Heart right ventricle (tissue), 16 donors: ENCODE data around the gene MAML1. TPM values are rescaled to one million over a fixed set of nuclear protein-coding genes. Genes with fewer than 3 reads are reported as not detected.
A peak's percentile ranks its signal among the peaks of the same experiment; 100 is the strongest.

Experiments used
- ATAC-seq, 8 donors: fragments of 200-7000 bp; cut with Tn5 transposase; one replicate each; pipeline ENCODE4 v1.9.1; 2020; ENCODE audit warnings: mild to moderate bottlenecking in 8 of 8, moderate library complexity in 8 of 8, moderate number of reproducible peaks in 1 of 8
- DNase-seq, 2 donors: peaks; one replicate each; pipeline ENCODE4 v3.0.0-alpha.2; 2020
- H3K27ac ChIP-seq, 10 donors: fragments of 200-600 bp; sonication (generic) in 2 of 10; one replicate each; pipeline versions ENCODE4 v1.5.0 to v1.8.0; 2020 to 2022; ENCODE audit warnings: mild to moderate bottlenecking in 3 of 10
- H3K27me3 ChIP-seq, 7 donors: fragments of 200-600 bp; one replicate each; pipeline ENCODE4 v1.8.0; 2021 to 2022; ENCODE audit warnings: mild to moderate bottlenecking in 2 of 7
- H3K36me3 ChIP-seq, 9 donors: fragments of 200-600 bp; sonication (generic) in 1 of 9; one replicate each; pipeline versions ENCODE4 v1.5.0 to v1.8.0; 2020 to 2022; ENCODE audit warnings: mild to moderate bottlenecking in 2 of 9
- H3K4me1 ChIP-seq, 9 donors: fragments of 200-600 bp; sonication (generic) in 1 of 9; one replicate each; pipeline versions ENCODE4 v1.5.0 to v1.8.0; 2020 to 2022; ENCODE audit warnings: mild to moderate bottlenecking in 4 of 9
- H3K4me3 ChIP-seq, 10 donors: fragments of 200-600 bp; sonication (generic) in 2 of 10; one replicate each; pipeline versions ENCODE4 v1.5.0 to v1.8.0; 2020 to 2022; ENCODE audit warnings: mild to moderate bottlenecking in 7 of 10, moderate library complexity in 2 of 10
- H3K9me3 ChIP-seq, 11 donors: fragments of 200-600 bp in 10 of 11; sonication (generic) in 2 of 11; one replicate each; pipeline versions ENCODE4 v1.5.0 to v1.8.0; 2013 to 2022; ENCODE audit warnings: mild to moderate bottlenecking in 2 of 11, control low read depth in 1 of 11, moderate library complexity in 1 of 11
- CTCF ChIP-seq, 9 donors: fragments of 200-600 bp; sonication (generic) in 2 of 9; IDR thresholded peaks; one replicate each; pipeline versions ENCODE4 v1.5.0 to v1.8.0; 2021 to 2022; ENCODE audit warnings: antibody characterized with exemption in 9 of 9, mild to moderate bottlenecking in 5 of 9, moderate library complexity in 1 of 9
- whole genome bisulfite sequencing, 2 donors: extraction: QIAGEN DNeasy Blood & Tissue Kit; methylation state at CpG; one replicate each; pipeline ENCODE4 v1.1.7; 2013; ENCODE audit warnings: inconsistent platforms in 1 of 2; 5-methylcytosine and 5-hydroxymethylcytosine counted together
- intact Hi-C, 10 donors: fragments of 100-400 bp; cut with DNase I; formaldehyde crosslinking; loops; one replicate each; pipeline versions ENCODE4 v1.11.1 to v1.14.2; 2022
- polyA plus RNA-seq, 2 donors: library from polyadenylated mRNA; stranded (reverse); fragments of 200-250 nt; gene quantifications; one replicate each; pipeline ENCODE4 v1.2.3, GENCODE V29; 2013
- total RNA-seq, 10 donors: library from RNA; stranded (reverse); fragmentation: NEBNext Ultra II Directional in 3 of 10; extraction: Animal tissue kit (Norgen Biotek cat#: 25700) in 3 of 10; gene quantifications; one replicate each; pipeline versions ENCODE4 v1.2.1 to v1.2.4, GENCODE V29; 2021 to 2023
- donor health status: Arrhythmogenic right ventricular cardiomyopathy.
- donor health status: ischemic (EF 13 %, LVEDD 7.1; RV severe dilation, severe dysfunction).
- donor health status: healthy with polysubstance abuse.
- donor health status: DM: no; HTN: yes; CAD: no.
- donor health status: DM: no; HTN: no; CAD: no.
- donor health status: ischemic (EF 25% LVEDD 6.9; RV normal size, moderate dysfunction).
- donor health status: ischemic (EF 25% LVEDD 5.7; RV mildly dilated, moderate dysfunction).
- donor health status: healthy.
- donor health status: DM: yes; HTN: yes; CAD: no.
- donor health status: Ischemic cardiomyopathy.
- donor health status: ischemic (EF 35%, LVEDD 5.7; RV mildly dilated, moderate dysfunction).
- donor health status: nonischemic (EF 11% LVEDD 7.7; RV severe dilation, severe dysfunction).
- donor health status: DM: yes; HTN: yes; CAD: no.
- donor health status: PGD.
- donor health status: ischemic (EF 29% LVEDD 5.4; RV normal size, mild dysfunction).
- donor health status: nonischemic (EF 23%, LVEDD 6.1; RV moderate dilation, normal function).

The MAML1 gene
- total and polyA plus RNA-seq, 12 donors = 5.5 to 15.3 (median 11.9) TPM

GRCh38 chr5:179763215-179763945, 30.8 kb downstream of the MAML1 start:
- intact Hi-C loops = loop anchor here in 8 of 10 donors (1.0 to 10.0 kb wide), 8 partner anchors 31 to 144 kb away; partner anchors contain the start of genes TBC1D9B (in 2 of the 8) and MRNIP (in 1 of the 8)
- Histone ChIP-seq H3K4me1 (peaks cover 6 to 96% (median 77%) of the 10 kb centered on the region in 9 donors), H3K4me3 (no peak overlapping the region), H3K27me3 (no peaks in the 10 kb centered on the region), H3K27ac (peak overlapping the region in 3 of 10 donors; percentile 14 to 24 (median 16)), H3K36me3 (peaks cover 0 to 36% (median 16%) of the 10 kb centered on the region in 9 donors), H3K9me3 (no peaks in the 10 kb centered on the region)
- WGBS, 2 donors = 25 to 32% methylated on average over 10 of the region's 10 CpGs
- peak in 7 of 8 donors; percentile 50 to 85 (median 80) for ATAC-seq
- DNase-seq = peak; percentile 34 to 71
- peak; percentile 76 to 97 (median 87) for TF ChIP-seq CTCF (IDR thresholded peaks at IDR 0.05)

- no peak for TF ChIP-seq CTCF (IDR thresholded peaks at IDR 0.05)
- WGBS, 2 donors = 66 to 71% methylated on average over 8 of the region's 8 CpGs
- ATAC-seq (no peak), DNase-seq (no peak)
- H3K36me3 ChIP-seq = peaks cover 0 to 41% (median 16%) of the 10 kb centered on the region in 9 donors
- intact Hi-C loops = loop anchor here in 4 of 10 donors (5.0 to 10.0 kb wide), 4 partner anchors 33 to 143 kb away; partner anchors contain the start of genes TBC1D9B (in 2 of the 4) and MRNIP (in 1 of the 4)
- peaks cover 6 to 96% (median 76%) of the 10 kb centered on the region in 9 donors for H3K4me1 ChIP-seq
- no peaks in the 10 kb centered on the region for H3K9me3 ChIP-seq
- peak overlapping the region in 1 of 10 donors; percentile 14 for H3K27ac ChIP-seq
- no peak overlapping the region for H3K4me3 ChIP-seq
- H3K27me3 ChIP-seq = no peaks in the 10 kb centered on the region
Observed at GRCh38 chr5:179764056-179764455, 31.4 kb downstream of the MAML1 start.

GRCh38 chr5:179765400-179765799, 32.8 kb downstream of the MAML1 start:
- no peak overlapping the region for H3K4me3 ChIP-seq
- peaks cover 6 to 90% (median 68%) of the 10 kb centered on the region in 9 donors for H3K4me1 ChIP-seq
- peaks cover 0 to 53% (median 22%) of the 10 kb centered on the region in 9 donors for H3K36me3 ChIP-seq
- no peaks in the 10 kb centered on the region for H3K9me3 ChIP-seq
- DNase-seq = peak; percentile 50 to 52
- H3K27me3 ChIP-seq = no peaks in the 10 kb centered on the region
- WGBS, 2 donors = 30 to 44% methylated on average over 13 of the region's 13 CpGs
- H3K27ac ChIP-seq = peak overlapping the region in 7 of 10 donors; percentile 28 to 78 (median 69)
- intact Hi-C loops = loop anchor here in 3 of 10 donors (5.0 to 10.0 kb wide), 3 partner anchors 33 to 139 kb away; partner anchors contain the start of genes MAML1 (in 1 of the 3), MRNIP (in 1 of the 3) and TBC1D9B (in 1 of the 3)
- ATAC-seq = peak; percentile 40 to 82 (median 55)
- TF ChIP-seq CTCF (IDR thresholded peaks at IDR 0.05) = no peak

GRCh38 chr5:179766021-179766725, 33.6 kb downstream of the MAML1 start:
- H3K9me3 ChIP-seq = no peaks in the 10 kb centered on the region
- H3K4me3 ChIP-seq = no peak overlapping the region
- no peaks in the 10 kb centered on the region for H3K27me3 ChIP-seq
- peaks cover 0 to 61% (median 29%) of the 10 kb centered on the region in 9 donors for H3K36me3 ChIP-seq
- intact Hi-C loops = loop anchor here in 3 of 10 donors (5.0 to 10.0 kb wide), 3 partner anchors 34 to 139 kb away; partner anchors contain the start of genes MAML1 (in 1 of the 3), MRNIP (in 1 of the 3) and TBC1D9B (in 1 of the 3)
- no peak for DNase-seq
- no peak for TF ChIP-seq CTCF (IDR thresholded peaks at IDR 0.05)
- WGBS, 2 donors = 82 to 88% methylated on average over 20 of the region's 20 CpGs
- H3K4me1 ChIP-seq = peaks cover 6 to 83% (median 66%) of the 10 kb centered on the region in 9 donors
- ATAC-seq = no peak
- peak overlapping the region in 7 of 10 donors; percentile 28 to 78 (median 69) for H3K27ac ChIP-seq
